ENCODE results near the gene ZNHIT6.

DNA sequence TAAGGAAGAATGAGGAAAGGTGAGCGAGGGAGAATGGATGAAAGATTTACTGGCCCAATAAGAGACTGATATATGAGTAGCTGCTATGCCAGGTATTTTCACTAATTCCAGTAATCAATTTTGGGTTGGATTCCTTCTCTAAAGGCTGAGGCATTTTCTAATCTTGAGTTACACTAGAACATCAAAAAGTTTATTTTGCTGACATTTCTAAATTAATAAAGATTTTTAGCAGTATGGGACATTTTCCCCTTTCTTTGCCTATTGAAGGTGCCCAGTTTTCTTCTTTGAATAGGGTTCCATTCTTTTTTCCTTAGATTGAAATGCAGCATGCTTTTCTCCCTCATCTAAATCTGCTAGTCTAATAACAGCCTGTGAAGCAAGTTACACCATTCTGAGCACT, 52.9 kb downstream of the ZNHIT6 start:
- no peak for TF ChIP-seq POLR2A (IDR thresholded peaks at IDR 0.05)
- TF ChIP-seq, protein P1, sequence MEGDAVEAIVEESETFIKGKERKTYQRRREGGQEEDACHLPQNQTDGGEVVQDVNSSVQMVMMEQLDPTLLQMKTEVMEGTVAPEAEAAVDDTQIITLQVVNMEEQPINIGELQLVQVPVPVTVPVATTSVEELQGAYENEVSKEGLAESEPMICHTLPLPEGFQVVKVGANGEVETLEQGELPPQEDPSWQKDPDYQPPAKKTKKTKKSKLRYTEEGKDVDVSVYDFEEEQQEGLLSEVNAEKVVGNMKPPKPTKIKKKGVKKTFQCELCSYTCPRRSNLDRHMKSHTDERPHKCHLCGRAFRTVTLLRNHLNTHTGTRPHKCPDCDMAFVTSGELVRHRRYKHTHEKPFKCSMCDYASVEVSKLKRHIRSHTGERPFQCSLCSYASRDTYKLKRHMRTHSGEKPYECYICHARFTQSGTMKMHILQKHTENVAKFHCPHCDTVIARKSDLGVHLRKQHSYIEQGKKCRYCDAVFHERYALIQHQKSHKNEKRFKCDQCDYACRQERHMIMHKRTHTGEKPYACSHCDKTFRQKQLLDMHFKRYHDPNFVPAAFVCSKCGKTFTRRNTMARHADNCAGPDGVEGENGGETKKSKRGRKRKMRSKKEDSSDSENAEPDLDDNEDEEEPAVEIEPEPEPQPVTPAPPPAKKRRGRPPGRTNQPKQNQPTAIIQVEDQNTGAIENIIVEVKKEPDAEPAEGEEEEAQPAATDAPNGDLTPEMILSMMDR (IDR thresholded peaks at IDR 0.05): no peak

Data from testis (tissue), 2 donors.